HCT116 (cell line): Measurements from ENCODE around the gene DPH1. TPM values are rescaled to one million over a fixed set of nuclear protein-coding genes. Genes with fewer than 3 reads are reported as not detected.

Experiments used
- ATAC-seq: fragments of 200-7000 bp; cut with Tn5 transposase; 2 replicates; pipeline ENCODE4 v1.9.1; 2020; ENCODE audit warnings: mild to moderate bottlenecking, moderate library complexity
- BruUV-seq: library from RNA; stranded (reverse); fragments of 400-500 nt; replicated peaks from 2 replicates; lab custom pipeline; 2021; lab: Mats Ljungman, UMichigan
- CTCF ChIA-PET: fragments of 300-600 bp; sonication (Branson Sonifier 250); formaldehyde crosslinking; loops from one replicate; lab custom pipeline; 2021; ENCODE audit warnings: antibody characterized with exemption; lab: Charles Lee
- POLR2A ChIA-PET: fragments of 300-600, 350-600 bp; sonication (Branson Sonifier 250); formaldehyde crosslinking; loops from one replicate; lab custom pipeline; 2021; ENCODE audit warnings: antibody characterized with exemption; lab: Charles Lee
- RAD21 ChIA-PET, 2 experiments: fragments of 300-600 bp; sonication (Branson Sonifier 250); formaldehyde crosslinking; loops; one replicate each; lab custom pipeline; 2023; ENCODE audit warnings: low total read pairs in 2 of 2; ENCODE audit not compliant: uncharacterized antibody in 2 of 2, unreplicated experiment in 2 of 2, low non-redundant PET in 1 of 2; lab: Charles Lee
- DNase-seq: peaks from one replicate; pipeline ENCODE4 v3.0.0-alpha.2; 2010; ENCODE audit warnings: low read depth, low spot score
- H2AFZ ChIP-seq: fragments of 200-600 bp; shearing (Covaris generic), sonication (generic); 2 replicates; pipeline ENCODE4 v1.6.1; 2017; ENCODE audit warnings: low read depth, mixed run types, mixed read lengths, antibody characterized with exemption, low read length; ENCODE audit not compliant: poor library complexity, severe bottlenecking
- H3K27ac ChIP-seq: 2 replicates; pipeline ENCODE4 v1.5.1; 2012; ENCODE audit warnings: low read depth, low read length
- H3K27me3 ChIP-seq: fragments of 200-600 bp; sonication (generic); 2 replicates; pipeline ENCODE4 v1.6.1; 2016; ENCODE audit warnings: mixed run types, low read length, mixed read lengths; ENCODE audit not compliant: insufficient read depth
- H3K36me3 ChIP-seq, 2 experiments: fragments of 200-500 bp in 1 of 2; fragments of 200-600 bp in 1 of 2; sonication (Bioruptor generic) in 1 of 2; sonication (generic) in 1 of 2; 2 replicates each; pipeline versions ENCODE4 v1.5.1 to v1.6.1; 2014 to 2016; ENCODE audit warnings: low read length in 2 of 2, inconsistent platforms in 1 of 2, mixed read lengths in 1 of 2, mixed run types in 1 of 2; ENCODE audit not compliant: insufficient read depth in 2 of 2, control insufficient read depth in 1 of 2
- H3K4me1 ChIP-seq, 2 experiments: fragments of 200-600 bp in 1 of 2; sonication (generic) in 1 of 2; 2 replicates each; pipeline versions ENCODE4 v1.5.1 to v1.6.1; 2012 to 2017; ENCODE audit warnings: low read length in 2 of 2, inconsistent platforms in 1 of 2, mild to moderate bottlenecking in 1 of 2, mixed read lengths in 1 of 2, mixed run types in 1 of 2, moderate library complexity in 1 of 2; ENCODE audit not compliant: insufficient read depth in 2 of 2, control insufficient read depth in 1 of 2
- H3K4me2 ChIP-seq: fragments of 200-600 bp; sonication (generic); 2 replicates; pipeline ENCODE4 v1.6.1; 2017; ENCODE audit warnings: mixed run types, low read length, mixed read lengths
- H3K4me3 ChIP-seq, 2 experiments: fragments of 200-600 bp in 1 of 2; sonication (generic) in 1 of 2; replicated peaks in 1 of 2; 2 replicates each; pipeline ENCODE4 v1.5.1; 2011 to 2016; ENCODE audit warnings: low read length in 2 of 2, control low read depth in 1 of 2, low read depth in 1 of 2, mild to moderate bottlenecking in 1 of 2, mixed read lengths in 1 of 2, mixed run types in 1 of 2
- H3K79me2 ChIP-seq: fragments of 200-600 bp; sonication (generic); 2 replicates; pipeline ENCODE4 v1.6.1; 2017; ENCODE audit warnings: mild to moderate bottlenecking, mixed run types, low read length, moderate library complexity, mixed read lengths; ENCODE audit not compliant: insufficient read depth
- H3K9ac ChIP-seq: fragments of 200-600 bp; sonication (generic); 2 replicates; pipeline ENCODE4 v1.6.1; 2016; ENCODE audit warnings: low read length, mixed read lengths
- H3K9me2 ChIP-seq: fragments of 200-600 bp; sonication (generic), shearing (Covaris generic); 2 replicates; pipeline ENCODE4 v1.6.1; 2017; ENCODE audit warnings: mixed run types, mild to moderate bottlenecking, moderate library complexity; ENCODE audit not compliant: insufficient read depth
- H3K9me3 ChIP-seq, 2 experiments: fragments of 200-500 bp in 1 of 2; fragments of 200-600 bp in 1 of 2; sonication (Bioruptor generic) in 1 of 2; sonication (generic) in 1 of 2; 2 replicates each; pipeline ENCODE4 v1.6.1; 2014 to 2017; ENCODE audit warnings: low read length in 2 of 2, mixed read lengths in 2 of 2, inconsistent platforms in 1 of 2, low read depth in 1 of 2, mild to moderate bottlenecking in 1 of 2, mixed run types in 1 of 2, moderate library complexity in 1 of 2; ENCODE audit not compliant: control insufficient read depth in 1 of 2, insufficient read depth in 1 of 2
- H4K20me1 ChIP-seq: fragments of 200-600 bp; sonication (generic), shearing (Covaris generic); 2 replicates; pipeline ENCODE4 v1.6.1; 2017; ENCODE audit warnings: mixed run types, mild to moderate bottlenecking, moderate library complexity; ENCODE audit not compliant: insufficient read depth
- EGR1 ChIP-seq: IDR thresholded peaks from 2 replicates; pipeline ENCODE4 v1.6.1; 2012; ENCODE audit warnings: low read depth
- ELF1 ChIP-seq: IDR thresholded peaks from 2 replicates; pipeline ENCODE4 v1.6.1; 2012; ENCODE audit warnings: low read depth, borderline replicate concordance
- FOSL1 ChIP-seq: IDR thresholded peaks from 2 replicates; pipeline ENCODE4 v1.6.1; 2012; ENCODE audit warnings: low read depth
- JUND ChIP-seq: IDR thresholded peaks from 2 replicates; pipeline ENCODE4 v1.6.1; 2012
- RAD21 ChIP-seq: IDR thresholded peaks from 2 replicates; pipeline ENCODE4 v1.6.1; 2012; ENCODE audit warnings: low read depth, mild to moderate bottlenecking
- YY1 ChIP-seq: IDR thresholded peaks from 2 replicates; pipeline ENCODE4 v1.6.1; 2011; ENCODE audit warnings: low read length, low read depth, moderate library complexity, mild to moderate bottlenecking; ENCODE audit not compliant: insufficient replicate concordance; ENCODE audit errors: extremely low read depth
- ZFX ChIP-seq: fragments of 450-650 bp; IDR thresholded peaks from 2 replicates; pipeline ENCODE4 v1.6.1; 2017
- ZNF274 ChIP-seq: fragments of 200-500 bp; sonication (Bioruptor generic); IDR thresholded peaks from 2 replicates; pipeline ENCODE4 v1.6.1; 2014; ENCODE audit warnings: mild to moderate bottlenecking, low read depth, low read length, inconsistent platforms
- intact Hi-C: fragments of 100-400 bp; cut with micrococcal nuclease; formaldehyde crosslinking; loops from 2 replicates; pipeline ENCODE4 v1.10.0; 2022
- total RNA-seq: library from RNA; stranded (reverse); gene quantifications from one replicate; pipeline ENCODE4 v1.2.1, GENCODE V29; 2021; ENCODE audit not compliant: unreplicated experiment
- TF ChIP-seq, protein P1 (sequence below): IDR thresholded peaks from 2 replicates; pipeline ENCODE4 v1.6.1; 2012
- TF ChIP-seq, protein P2 (sequence below): IDR thresholded peaks from 2 replicates; pipeline ENCODE4 v1.6.1; 2011; ENCODE audit warnings: mild to moderate bottlenecking, low read length, moderate library complexity; ENCODE audit not compliant: insufficient replicate concordance; ENCODE audit errors: extremely low read depth

The DPH1 gene
- total RNA-seq, 1 experiment from 2014 or later: 47.2 TPM

DNA sequence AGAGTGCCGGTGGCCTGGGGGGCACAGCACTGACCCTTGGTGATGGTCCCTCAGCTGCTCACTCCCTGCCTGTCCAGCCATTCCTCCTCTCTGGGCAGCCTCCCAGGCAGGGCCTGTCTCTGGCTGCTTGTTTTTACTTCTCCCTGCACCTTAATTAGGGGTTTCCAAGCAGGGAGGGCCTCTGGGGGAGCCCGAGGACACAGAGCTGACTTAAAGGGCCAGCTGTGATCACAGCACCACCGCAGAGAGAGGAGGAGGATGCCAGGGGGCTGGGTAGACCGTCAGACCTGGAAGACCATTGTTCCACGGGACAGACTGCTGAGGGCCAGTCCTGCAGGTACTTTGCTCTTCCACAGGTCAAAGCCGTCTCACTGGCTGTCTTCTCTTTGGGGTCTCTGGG, 1.2 kb upstream of the DPH1 start:
- no peaks in the 10 kb centered on the region for H3K9me3 ChIP-seq
- no peak overlapping the region for H3K4me2 ChIP-seq
- no peaks in the 10 kb centered on the region; a peak in 1 of 4 replicates for H3K36me3 ChIP-seq
- H3K4me3 ChIP-seq: no peak overlapping the region
- intact Hi-C loops: no loop called here
- no peak for ATAC-seq
- POLR2A ChIA-PET: interaction anchor here (1.3 kb wide), 1 partner anchor 13 kb away, joined by 4 read pairs; the partner anchor contains the start of gene OVCA2
- DNase-seq: no peak
- H3K4me1 ChIP-seq: peaks cover 16 to 35% of the 10 kb centered on the region in 2 experiments; a peak in 3 of 4 replicates
- no peaks in the 10 kb centered on the region for H4K20me1 ChIP-seq
- no peak overlapping the region for H2AFZ ChIP-seq
- CTCF ChIA-PET: interaction anchor here (1.4 kb wide), 1 partner anchor 120 kb away, joined by 3 read pairs; no protein-coding TSS in a partner anchor
- H3K79me2 ChIP-seq: peaks cover 9% of the 10 kb centered on the region; the same call in 1 of the 2 replicates
- no peak overlapping the region for H3K9ac ChIP-seq
- H3K9me2 ChIP-seq: no peaks in the 10 kb centered on the region
- no TSS peak for BruUV-seq
- no peak overlapping the region for H3K27ac ChIP-seq
- RAD21 ChIA-PET: no interaction called here
- H3K27me3 ChIP-seq: no peaks in the 10 kb centered on the region
- TF ChIP-seq ELF1: no peak
- TF ChIP-seq JUND: no peak
- TF ChIP-seq EGR1: no peak
- TF ChIP-seq FOSL1: no peak
- no peak for TF ChIP-seq ZFX
- no peak for TF ChIP-seq ZNF274
- TF ChIP-seq, protein P1, sequence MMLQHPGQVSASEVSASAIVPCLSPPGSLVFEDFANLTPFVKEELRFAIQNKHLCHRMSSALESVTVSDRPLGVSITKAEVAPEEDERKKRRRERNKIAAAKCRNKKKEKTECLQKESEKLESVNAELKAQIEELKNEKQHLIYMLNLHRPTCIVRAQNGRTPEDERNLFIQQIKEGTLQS: no peak
- TF ChIP-seq, protein P2, sequence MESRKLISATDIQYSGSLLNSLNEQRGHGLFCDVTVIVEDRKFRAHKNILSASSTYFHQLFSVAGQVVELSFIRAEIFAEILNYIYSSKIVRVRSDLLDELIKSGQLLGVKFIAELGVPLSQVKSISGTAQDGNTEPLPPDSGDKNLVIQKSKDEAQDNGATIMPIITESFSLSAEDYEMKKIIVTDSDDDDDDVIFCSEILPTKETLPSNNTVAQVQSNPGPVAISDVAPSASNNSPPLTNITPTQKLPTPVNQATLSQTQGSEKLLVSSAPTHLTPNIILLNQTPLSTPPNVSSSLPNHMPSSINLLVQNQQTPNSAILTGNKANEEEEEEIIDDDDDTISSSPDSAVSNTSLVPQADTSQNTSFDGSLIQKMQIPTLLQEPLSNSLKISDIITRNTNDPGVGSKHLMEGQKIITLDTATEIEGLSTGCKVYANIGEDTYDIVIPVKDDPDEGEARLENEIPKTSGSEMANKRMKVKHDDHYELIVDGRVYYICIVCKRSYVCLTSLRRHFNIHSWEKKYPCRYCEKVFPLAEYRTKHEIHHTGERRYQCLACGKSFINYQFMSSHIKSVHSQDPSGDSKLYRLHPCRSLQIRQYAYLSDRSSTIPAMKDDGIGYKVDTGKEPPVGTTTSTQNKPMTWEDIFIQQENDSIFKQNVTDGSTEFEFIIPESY: no peak
- TF ChIP-seq RAD21: no peak
- TF ChIP-seq YY1: no peak
- TF ChIP-seq, all 23 proteins: peak for 0
